H1 (cell line): ENCODE results near the gene AHCY. TPM values are rescaled to one million over a fixed set of nuclear protein-coding genes. Genes with fewer than 3 reads are reported as not detected.

Experiments
- CTCF ChIA-PET: fragments of 300-600 bp; sonication (Branson Sonifier 250); formaldehyde crosslinking; loops from one replicate; lab custom pipeline; 2021; ENCODE audit not compliant: partially characterized antibody; lab: Charles Lee
- POLR2A ChIA-PET: fragments of 300-600 bp; sonication (Branson Sonifier 250); formaldehyde crosslinking; loops from one replicate; lab custom pipeline; 2021; ENCODE audit warnings: inconsistent platforms; ENCODE audit not compliant: partially characterized antibody; lab: Charles Lee
- DNase-seq, 2 experiments: peaks; one replicate each; pipeline versions ENCODE4 v3.0.0 to v3.0.0-alpha.2; 2010 to 2022; ENCODE audit warnings: low spot score in 2 of 2, low read depth in 1 of 2, mixed read lengths in 1 of 2
- FAIRE-seq: peaks from 2 replicates; lab custom pipeline; 2011; peaks lifted over from hg19 to GRCh38; lab: Jason Lieb, UNC
- H2AFZ ChIP-seq: 2 replicates; pipeline ENCODE4 v1.8.1; 2012; ENCODE audit warnings: low read length, inconsistent platforms
- H2AK5ac ChIP-seq: 2 replicates; pipeline ENCODE4 v1.6.1; 2013; ENCODE audit warnings: low read depth, low read length
- H2BK120ac ChIP-seq: replicated peaks from 2 replicates; pipeline ENCODE3; 2013; ENCODE audit warnings: low read depth, low read length, inconsistent platforms
- H2BK12ac ChIP-seq: 2 replicates; pipeline ENCODE4 v1.6.1; 2013; ENCODE audit warnings: low read depth, low read length
- H2BK15ac ChIP-seq: 2 replicates; pipeline ENCODE4 v1.6.1; 2013; ENCODE audit warnings: low read length
- H2BK20ac ChIP-seq: 2 replicates; pipeline ENCODE4 v1.6.1; 2013; ENCODE audit warnings: low read length
- H2BK5ac ChIP-seq: 2 replicates; pipeline ENCODE4 v1.6.1; 2013; ENCODE audit warnings: low read depth, low read length
- H3K14ac ChIP-seq: 2 replicates; pipeline ENCODE4 v1.6.1; 2013; ENCODE audit warnings: inconsistent platforms; ENCODE audit not compliant: insufficient read length
- H3K18ac ChIP-seq: 2 replicates; pipeline ENCODE4 v1.6.1; 2013; ENCODE audit warnings: low read length; ENCODE audit errors: extremely low read depth
- H3K23ac ChIP-seq: 2 replicates; pipeline ENCODE4 v1.6.1; 2013; ENCODE audit warnings: inconsistent platforms; ENCODE audit not compliant: insufficient read length
- H3K23me2 ChIP-seq: 2 replicates; pipeline ENCODE4 v1.6.1; 2013; ENCODE audit warnings: low read depth, low read length
- H3K27ac ChIP-seq: 2 replicates; pipeline ENCODE4 v1.6.1; 2011; ENCODE audit warnings: low read depth, low read length, inconsistent platforms
- H3K27me3 ChIP-seq, 4 experiments: replicated peaks in 1 of 4; 1 replicate in 1 of 4; 2 replicates in 3 of 4; pipeline versions ENCODE4 v1.6.1 to v1.8.1; 2011 to 2013; ENCODE audit warnings: low read length in 3 of 4, mild to moderate bottlenecking in 3 of 4, inconsistent platforms in 2 of 4, mixed read lengths in 2 of 4, moderate library complexity in 1 of 4; ENCODE audit not compliant: control insufficient read depth in 3 of 4, insufficient read depth in 3 of 4; ENCODE audit errors: extremely low read depth in 1 of 4
- H3K36me3 ChIP-seq, 4 experiments: 2 replicates each; pipeline versions ENCODE4 v1.6.1 to v1.8.1; 2011 to 2013; ENCODE audit warnings: mild to moderate bottlenecking in 4 of 4, low read length in 3 of 4, moderate library complexity in 2 of 4, control low read depth in 1 of 4, inconsistent platforms in 1 of 4; ENCODE audit not compliant: insufficient read depth in 4 of 4, control insufficient read depth in 2 of 4
- H3K4ac ChIP-seq: replicated peaks from 2 replicates; pipeline ENCODE3; 2013; ENCODE audit warnings: low read length, low read depth, mixed read lengths, inconsistent platforms; ENCODE audit not compliant: insufficient read length
- H3K4me1 ChIP-seq, 4 experiments: replicated peaks in 1 of 4; 1 replicate in 1 of 4; 2 replicates in 3 of 4; pipeline versions ENCODE4 v1.6.1 to v1.8.1; 2011 to 2013; ENCODE audit warnings: low read length in 3 of 4, inconsistent platforms in 2 of 4, mixed read lengths in 1 of 4; ENCODE audit not compliant: insufficient read depth in 4 of 4, control insufficient read depth in 3 of 4
- H3K4me2 ChIP-seq, 2 experiments: 2 replicates each; pipeline versions ENCODE4 v1.6.1 to v1.8.1; 2011 to 2013; ENCODE audit warnings: low read depth in 2 of 2, low read length in 2 of 2, control low read depth in 1 of 2, inconsistent platforms in 1 of 2, mild to moderate bottlenecking in 1 of 2; ENCODE audit not compliant: insufficient read depth in 1 of 2
- H3K4me3 ChIP-seq, 4 experiments: fragments of 200-600, 300-600 bp in 1 of 4; sonication (generic), shearing (Covaris generic), sonication (Bioruptor Twin) in 1 of 4; 2 replicates each; pipeline versions ENCODE4 v1.5.1 to v1.8.1; 2011 to 2016; ENCODE audit warnings: low read length in 4 of 4, low read depth in 3 of 4, control low read depth in 2 of 4, inconsistent platforms in 2 of 4, mild to moderate bottlenecking in 2 of 4, mixed read lengths in 1 of 4, moderate library complexity in 1 of 4; ENCODE audit not compliant: insufficient read depth in 2 of 4; ENCODE audit errors: extremely low read depth in 1 of 4
- H3K56ac ChIP-seq: replicated peaks from 2 replicates; pipeline ENCODE3; 2013; ENCODE audit warnings: low read depth, mild to moderate bottlenecking, mixed read lengths, low read length, inconsistent platforms; ENCODE audit not compliant: insufficient read length
- H3K79me1 ChIP-seq: 2 replicates; pipeline ENCODE4 v1.6.1; 2013; ENCODE audit warnings: low read depth, low read length, control low read depth
- H3K79me2 ChIP-seq, 2 experiments: 2 replicates each; pipeline versions ENCODE4 v1.6.1 to v1.8.1; 2012 to 2013; ENCODE audit warnings: low read length in 2 of 2, mild to moderate bottlenecking in 2 of 2, inconsistent platforms in 1 of 2; ENCODE audit not compliant: insufficient read depth in 2 of 2, control insufficient read depth in 1 of 2
- H3K9ac ChIP-seq, 4 experiments: replicated peaks in 1 of 4; 1 replicate in 1 of 4; 2 replicates in 3 of 4; pipeline versions ENCODE4 v1.6.1 to v1.8.1; 2011 to 2013; ENCODE audit warnings: low read depth in 3 of 4, low read length in 3 of 4, control low read depth in 2 of 4, mild to moderate bottlenecking in 2 of 4, moderate library complexity in 2 of 4, inconsistent platforms in 1 of 4; ENCODE audit errors: extremely low read depth in 1 of 4
- H3K9me3 ChIP-seq, 2 experiments: 2 replicates each; pipeline versions ENCODE4 v1.6.1 to v1.8.1; 2012 to 2013; ENCODE audit warnings: mild to moderate bottlenecking in 2 of 2, moderate library complexity in 2 of 2, control low read depth in 1 of 2, inconsistent platforms in 1 of 2, low read depth in 1 of 2, low read length in 1 of 2, mixed read lengths in 1 of 2; ENCODE audit not compliant: insufficient read depth in 2 of 2
- H4K20me1 ChIP-seq, 2 experiments: replicated peaks in 1 of 2; 2 replicates each; pipeline versions ENCODE3 to v1.8.1; 2011 to 2013; ENCODE audit warnings: inconsistent platforms in 2 of 2, low read length in 2 of 2, mild to moderate bottlenecking in 1 of 2; ENCODE audit not compliant: insufficient read depth in 2 of 2, control insufficient read depth in 1 of 2
- H4K5ac ChIP-seq: 2 replicates; pipeline ENCODE4 v1.6.1; 2013; ENCODE audit warnings: low read length, low read depth, mixed read lengths, inconsistent platforms; ENCODE audit not compliant: insufficient read length
- H4K8ac ChIP-seq: 2 replicates; pipeline ENCODE4 v1.8.0; 2013; ENCODE audit warnings: mild to moderate bottlenecking, moderate library complexity, low read length, inconsistent platforms; ENCODE audit not compliant: insufficient read depth; ENCODE audit errors: extremely low read depth
- H4K91ac ChIP-seq: replicated peaks from 2 replicates; pipeline ENCODE3; 2013; ENCODE audit warnings: low read length, mixed read lengths, inconsistent platforms; ENCODE audit not compliant: insufficient read length
- ASH2L ChIP-seq: fragments of 200-600, 300-600 bp; sonication (generic); IDR thresholded peaks from one replicate; pipeline ENCODE4 v1.7.1; 2017; ENCODE audit warnings: low read length
- BRCA1 ChIP-seq: IDR thresholded peaks from 2 replicates; pipeline ENCODE4 v1.6.1; 2012; ENCODE audit warnings: low read depth, low read length, improper control_type of control experiment
- CBX5 ChIP-seq: fragments of 300-800, 300-1000 bp; sonication (generic); IDR thresholded peaks from 2 replicates; pipeline ENCODE4 v1.7.1; 2016; ENCODE audit warnings: antibody characterized with exemption, low read length, low read depth
- CTBP2 ChIP-seq: IDR thresholded peaks from 2 replicates; pipeline ENCODE4 v1.7.0; 2011; ENCODE audit warnings: borderline replicate concordance, mild to moderate bottlenecking, moderate library complexity, mixed read lengths, low read length; ENCODE audit not compliant: insufficient read depth, insufficient read length
- JUN ChIP-seq: IDR thresholded peaks from 2 replicates; pipeline ENCODE4 v1.6.1; 2011; ENCODE audit warnings: low read depth, mild to moderate bottlenecking, improper control_type of control experiment, low read length
- KDM4A ChIP-seq: IDR thresholded peaks from one replicate; pipeline ENCODE4 v1.7.1; 2012; ENCODE audit warnings: low read depth, mild to moderate bottlenecking, moderate library complexity, low read length, inconsistent platforms; ENCODE audit not compliant: severe bottlenecking
- POLR2A ChIP-seq, 2 experiments: IDR thresholded peaks; 1 replicate in 1 of 2; 2 replicates in 1 of 2; pipeline ENCODE4 v1.6.1; 2011; ENCODE audit warnings: low read depth in 2 of 2, low read length in 2 of 2, mild to moderate bottlenecking in 2 of 2; ENCODE audit errors: control extremely low read depth in 1 of 2
- SAP30 ChIP-seq: fragments of 300-600 bp; sonication (generic); IDR thresholded peaks from 2 replicates; pipeline ENCODE4 v1.7.1; 2012; ENCODE audit warnings: low read length, moderate library complexity, mild to moderate bottlenecking, inconsistent platforms; ENCODE audit not compliant: insufficient read depth, insufficient replicate concordance
- SIX5 ChIP-seq: IDR thresholded peaks from 2 replicates; pipeline ENCODE4 v1.6.1; 2011; ENCODE audit warnings: mild to moderate bottlenecking, low read depth, low read length
- SP2 ChIP-seq: IDR thresholded peaks from 2 replicates; pipeline ENCODE4 v1.6.1; 2012; ENCODE audit warnings: mild to moderate bottlenecking, low read length, inconsistent platforms
- SUZ12 ChIP-seq: fragments of 200-600 bp; sonication (generic); IDR thresholded peaks from 2 replicates; pipeline ENCODE4 v1.6.1; 2012; ENCODE audit warnings: mild to moderate bottlenecking, inconsistent platforms, low read length, moderate library complexity, mixed read lengths
- TCF12 ChIP-seq: IDR thresholded peaks from 2 replicates; pipeline ENCODE4 v1.6.1; 2011; ENCODE audit warnings: low read depth, mild to moderate bottlenecking, low read length
- WGBS, 2 experiments: shearing (Covaris generic) in 1 of 2; methylation state at CpG; one replicate each; pipeline versions ENCODE4 v1.1.6 to v1.1.7; 2013 to 2015; ENCODE audit warnings: low lambda C conversion rate in 2 of 2, mixed read lengths in 2 of 2, inconsistent platforms in 1 of 2, low coverage in 1 of 2, missing lambda C conversion rate in 1 of 2; ENCODE audit not compliant: insufficient replicate concordance in 2 of 2, insufficient coverage in 1 of 2, insufficient read length in 1 of 2; ENCODE audit errors: extremely low coverage in 1 of 2, missing lambda C conversion rate in 1 of 2; 5-methylcytosine and 5-hydroxymethylcytosine counted together
- polyA plus RNA-seq, 7 experiments: library from polyadenylated mRNA; depleted of rRNA in 3 of 7; stranded (reverse) in 5 of 7; unstranded in 2 of 7; fragments of >200 nt in 5 of 7; fragments of 200-250 nt in 2 of 7; gene quantifications; 1 replicate in 5 of 7; 2 replicates in 1 of 7; 4 replicates in 1 of 7; pipeline versions ENCODE4 v1.2.1 to v1.2.3, GENCODE V29; 2011 to 2013; ENCODE audit warnings: missing spikeins in 2 of 7, mixed read lengths in 2 of 7
- total RNA-seq: library from RNA; stranded (reverse); fragmentation: NEBNext Ultra II Directional; extraction: Animal tissue kit (Norgen Biotek cat#: 25700); gene quantifications from 2 replicates; pipeline ENCODE4 v1.2.1, GENCODE V29; 2021

AHCY gene
- total and polyA plus RNA-seq, 2 of the 8 experiments (the other 6 are each of a cell fraction or from before 2014, with no cell fraction given): 404 to 638 TPM

- POLR2A ChIA-PET: no interaction called here
- no peak overlapping the region for H2AK5ac ChIP-seq
- H2BK12ac ChIP-seq: no peak overlapping the region
- H3K4me3 ChIP-seq: no peak overlapping the region
- H2BK120ac ChIP-seq: no peak overlapping the region
- H4K91ac ChIP-seq: no peak overlapping the region
- no peaks in the 10 kb centered on the region; the same call in 1 of the 2 replicates for H3K23me2 ChIP-seq
- H3K18ac ChIP-seq: no peak overlapping the region
- no peak overlapping the region for H3K4ac ChIP-seq
- H3K27me3 ChIP-seq: no peaks in the 10 kb centered on the region
- H4K5ac ChIP-seq: no peak overlapping the region
- H4K20me1 ChIP-seq: no peaks in the 10 kb centered on the region
- no peaks in the 10 kb centered on the region for H3K36me3 ChIP-seq
- H3K79me2 ChIP-seq: no peaks in the 10 kb centered on the region
- H3K79me1 ChIP-seq: no peaks in the 10 kb centered on the region
- no peaks in the 10 kb centered on the region for H3K9me3 ChIP-seq
- DNase-seq (no peak), FAIRE-seq (no peak)
- H3K23ac ChIP-seq: no peak overlapping the region
- H2BK20ac ChIP-seq: no peak overlapping the region
- WGBS, 2 experiments: 61% methylated on average over 3 of the region's 3 CpGs; no CpG with 5 or more reads in 1 of the 2 experiments
- peaks cover 0 to 7% (median 2%) of the 10 kb centered on the region in 4 experiments; a peak in 3 of 7 replicates for H3K4me1 ChIP-seq
- H3K9ac ChIP-seq: no peak overlapping the region
- H3K56ac ChIP-seq: no peak overlapping the region
- no peak overlapping the region for H3K4me2 ChIP-seq
- CTCF ChIA-PET: interaction anchor here (2.1 kb wide), 1 partner anchor 38 kb away, joined by 11 read pairs; no protein-coding TSS in a partner anchor
- no peak overlapping the region for H3K14ac ChIP-seq
- H2BK5ac ChIP-seq: no peak overlapping the region
- 0 out of 2 replicates have a peak overlapping the region, but pooled peaks have one; percentile 16 for H2AFZ ChIP-seq
- H4K8ac ChIP-seq: no peak overlapping the region
- no peak overlapping the region for H2BK15ac ChIP-seq
- H3K27ac ChIP-seq: no peak overlapping the region
- TF ChIP-seq SAP30 (no peak), TCF12 (no peak), KDM4A (no peak), POLR2A (IDR thresholded peaks at IDR 0.05; ENCODE audit: control extremely low read depth in 1 of 2, low read depth in 2 of 2, low read length in 2 of 2) (no peak), BRCA1 (no peak), SUZ12 (no peak), ASH2L (no peak), CBX5 (no peak), CTBP2 (no peak), JUN (no peak), SIX5 (no peak), SP2 (no peak)
Measured at GRCh38 chr20:34350095-34350494, 46.9 kb upstream of the AHCY start.
